C4-2B (cell line): ENCODE data around the gene KANTR.

ENCODE experiments used
- ZFX ChIP-seq: fragments of 450-650 bp; IDR thresholded peaks from 2 replicates; pipeline ENCODE4 v1.6.1; 2017
- TF ChIP-seq, protein P1 (sequence below): fragments of 450-650 bp; conservative IDR thresholded peaks from 2 replicates; pipeline ENCODE4 v1.5.1; 2017; ENCODE audit warnings: mild to moderate bottlenecking

DNA sequence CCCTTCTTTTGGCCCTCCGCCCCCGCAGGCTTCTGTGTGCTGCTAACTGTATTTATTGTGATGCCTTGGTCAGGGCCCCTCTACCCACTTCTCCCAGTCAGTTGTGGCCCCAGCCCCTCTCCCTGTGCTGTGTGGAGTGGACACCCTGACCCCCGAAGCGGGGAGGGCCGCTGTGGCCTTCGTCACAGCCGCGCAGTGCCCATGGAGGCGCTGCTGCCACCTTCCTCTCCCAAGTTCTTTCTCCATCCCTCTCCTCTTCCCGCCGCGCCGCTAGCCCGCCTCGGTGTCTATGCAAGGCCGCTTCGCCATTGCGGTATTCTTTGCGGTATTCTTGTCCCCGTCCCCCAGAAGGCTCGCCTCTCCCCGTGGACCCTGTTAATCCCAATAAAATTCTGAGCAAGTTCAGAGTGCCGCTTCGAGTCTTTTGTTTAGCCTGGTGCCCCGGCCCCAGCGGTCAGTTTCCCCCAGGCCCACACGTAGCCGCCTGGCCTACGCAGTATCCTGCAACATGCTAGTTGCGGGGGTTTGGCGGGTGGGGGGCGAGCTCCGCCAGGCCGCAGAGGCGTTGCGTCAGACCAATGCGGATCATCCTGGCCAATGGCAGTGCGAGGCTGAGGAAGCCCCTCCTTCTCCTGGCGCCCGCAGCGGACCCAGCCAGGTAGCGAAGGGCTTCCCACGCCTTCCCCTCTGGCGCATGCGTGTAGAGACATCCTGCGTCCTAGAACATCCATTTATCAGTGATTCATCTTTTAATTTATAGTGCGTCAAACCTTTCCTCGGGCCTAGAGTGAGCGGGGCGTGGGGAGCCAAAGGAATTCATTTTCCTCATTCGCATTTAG, 5.6 kb upstream of the KANTR start:
- TF ChIP-seq, protein P1, sequence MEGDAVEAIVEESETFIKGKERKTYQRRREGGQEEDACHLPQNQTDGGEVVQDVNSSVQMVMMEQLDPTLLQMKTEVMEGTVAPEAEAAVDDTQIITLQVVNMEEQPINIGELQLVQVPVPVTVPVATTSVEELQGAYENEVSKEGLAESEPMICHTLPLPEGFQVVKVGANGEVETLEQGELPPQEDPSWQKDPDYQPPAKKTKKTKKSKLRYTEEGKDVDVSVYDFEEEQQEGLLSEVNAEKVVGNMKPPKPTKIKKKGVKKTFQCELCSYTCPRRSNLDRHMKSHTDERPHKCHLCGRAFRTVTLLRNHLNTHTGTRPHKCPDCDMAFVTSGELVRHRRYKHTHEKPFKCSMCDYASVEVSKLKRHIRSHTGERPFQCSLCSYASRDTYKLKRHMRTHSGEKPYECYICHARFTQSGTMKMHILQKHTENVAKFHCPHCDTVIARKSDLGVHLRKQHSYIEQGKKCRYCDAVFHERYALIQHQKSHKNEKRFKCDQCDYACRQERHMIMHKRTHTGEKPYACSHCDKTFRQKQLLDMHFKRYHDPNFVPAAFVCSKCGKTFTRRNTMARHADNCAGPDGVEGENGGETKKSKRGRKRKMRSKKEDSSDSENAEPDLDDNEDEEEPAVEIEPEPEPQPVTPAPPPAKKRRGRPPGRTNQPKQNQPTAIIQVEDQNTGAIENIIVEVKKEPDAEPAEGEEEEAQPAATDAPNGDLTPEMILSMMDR, result no peak
- no peak for TF ChIP-seq ZFX
